NCI-H1930 (cell line): ENCODE results near the gene UBE2E3.
"Not testable (repeated sequence)": the region's sequence is repeated elsewhere in the genome, so short reads cannot be mapped to it uniquely, and the experiment has no call there.

Experiments used
- DNase-seq, 2 experiments: peaks; one replicate each; lab custom pipeline; 2025; lab: John Stamatoyannopoulos, UW

The UBE2E3 gene

DNA sequence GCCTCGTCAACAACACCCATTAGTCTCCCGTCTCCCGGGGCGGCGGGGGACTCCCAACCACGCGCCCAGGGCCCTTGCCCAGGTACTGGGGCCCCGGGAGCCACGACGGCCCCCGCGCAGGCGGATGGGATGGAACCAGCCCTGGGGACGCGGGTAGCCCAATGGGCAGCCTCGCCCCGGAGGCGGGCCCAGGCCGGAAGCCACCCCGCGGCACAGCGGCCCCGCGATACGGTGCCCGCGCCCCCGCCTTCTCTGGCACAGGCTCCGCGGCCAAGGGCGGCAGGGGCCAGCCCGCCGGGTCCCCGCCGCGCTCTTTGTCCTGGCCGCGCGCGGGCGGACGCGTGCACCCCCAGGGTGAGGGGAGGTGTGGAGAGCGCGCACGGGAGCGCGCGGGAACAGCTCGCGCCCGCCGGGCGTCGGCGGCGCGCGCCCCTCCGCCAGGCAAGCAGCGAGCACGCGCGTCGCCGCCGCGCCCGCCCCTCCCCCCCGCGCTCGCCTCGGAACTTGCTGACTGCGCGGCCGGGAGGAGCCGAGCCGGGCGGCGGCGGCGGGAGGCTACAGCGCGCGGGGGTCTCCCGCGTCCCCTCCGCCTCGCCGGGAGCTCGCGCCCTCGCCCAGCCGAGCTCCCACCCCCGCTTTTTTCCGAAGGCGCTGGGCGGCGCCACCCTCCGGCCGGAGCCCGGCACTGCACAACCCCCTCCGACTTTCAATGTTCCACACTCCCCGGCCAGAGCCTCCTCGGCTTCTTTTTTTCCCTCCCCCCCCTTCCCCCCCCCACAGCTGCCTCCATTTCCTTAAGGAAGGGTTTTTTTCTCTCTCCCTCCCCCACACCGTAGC is at the start of gene UBE2E3:
UBE2E3 (plus strand) TSS at position 500 of the 837 bp plus-strand sequence. CDS start 1,438 bp downstream, outside the sequence.
- peak; percentile 37 to 76 for DNase-seq

DNA sequence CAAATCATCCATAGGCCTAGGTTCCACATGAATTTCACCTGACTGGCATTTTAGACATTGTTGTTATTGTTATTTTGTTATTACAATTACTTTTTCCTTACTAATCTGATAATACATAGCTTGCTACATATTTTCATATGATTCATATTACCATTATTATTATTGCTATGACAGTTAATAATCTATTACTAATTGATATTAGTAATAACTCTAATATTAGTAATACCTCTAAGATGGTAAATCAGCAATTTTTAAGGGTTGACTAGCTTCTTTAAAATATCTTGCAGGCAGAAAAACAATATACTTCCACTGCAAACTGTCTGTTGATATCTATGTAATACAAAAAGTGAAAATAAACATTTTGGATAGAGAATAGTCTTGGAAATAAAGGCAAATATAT is 48.6 kb upstream of the UBE2E3 start:
- DNase-seq: no peak

DNA sequence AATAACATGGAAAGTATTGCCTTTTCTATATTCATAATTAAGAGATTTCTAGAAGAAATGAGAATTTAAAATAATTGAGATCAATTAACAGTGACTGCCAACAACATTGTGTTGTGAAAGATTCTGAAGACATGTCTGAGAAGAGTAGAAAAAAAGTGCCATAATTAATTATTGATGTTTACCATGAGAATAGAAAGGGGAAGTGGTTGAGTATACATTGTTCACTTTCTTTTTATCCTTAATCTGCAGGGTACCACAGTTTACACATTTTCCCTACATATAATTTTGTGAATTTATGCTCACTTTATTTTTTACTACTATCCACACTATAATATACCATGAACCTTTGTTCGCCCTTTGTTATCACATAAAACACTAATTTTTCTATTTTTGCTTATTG is 47.1 kb upstream of the UBE2E3 start:
- no peak for DNase-seq

DNA sequence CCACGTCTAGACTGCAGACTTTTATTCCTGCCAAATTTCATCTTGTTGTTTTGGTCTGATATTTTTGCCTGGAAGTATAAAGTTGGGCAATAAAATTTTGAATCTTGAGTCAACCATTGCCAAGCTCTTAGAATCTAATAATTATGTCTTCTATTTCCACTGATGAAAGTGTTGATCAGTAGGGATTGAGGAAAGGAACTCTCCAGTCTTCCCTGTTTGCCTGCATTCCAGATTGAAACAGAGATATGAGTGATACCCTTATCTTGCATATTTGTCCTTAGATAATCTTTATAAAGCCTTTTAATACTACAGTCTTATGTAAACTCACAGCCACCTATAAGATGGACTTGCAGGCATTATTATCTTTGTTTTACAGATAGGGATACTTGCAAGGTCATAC is 45.5 kb upstream of the UBE2E3 start:
- no peak for DNase-seq

DNA sequence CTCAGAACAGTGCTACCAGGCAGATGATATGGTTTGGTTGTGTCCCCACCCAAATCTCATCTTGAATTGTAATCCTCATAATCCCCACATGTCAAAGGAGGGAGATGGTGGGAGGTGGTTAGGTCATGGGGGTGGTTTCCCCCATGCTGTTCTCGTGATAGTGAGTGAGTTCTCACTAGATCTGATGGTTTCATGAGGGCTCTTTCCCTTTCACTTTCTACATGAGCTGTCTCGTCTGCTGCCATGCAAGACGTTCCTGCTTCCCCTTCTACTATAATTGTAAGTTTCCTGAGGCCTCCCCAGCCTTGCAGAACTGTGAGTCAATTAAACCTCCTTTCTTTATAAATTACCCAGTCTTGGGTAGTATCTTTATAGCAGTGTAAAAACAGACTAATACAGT is 42.9 kb upstream of the UBE2E3 start:
- not testable (repeated sequence) for DNase-seq

DNA sequence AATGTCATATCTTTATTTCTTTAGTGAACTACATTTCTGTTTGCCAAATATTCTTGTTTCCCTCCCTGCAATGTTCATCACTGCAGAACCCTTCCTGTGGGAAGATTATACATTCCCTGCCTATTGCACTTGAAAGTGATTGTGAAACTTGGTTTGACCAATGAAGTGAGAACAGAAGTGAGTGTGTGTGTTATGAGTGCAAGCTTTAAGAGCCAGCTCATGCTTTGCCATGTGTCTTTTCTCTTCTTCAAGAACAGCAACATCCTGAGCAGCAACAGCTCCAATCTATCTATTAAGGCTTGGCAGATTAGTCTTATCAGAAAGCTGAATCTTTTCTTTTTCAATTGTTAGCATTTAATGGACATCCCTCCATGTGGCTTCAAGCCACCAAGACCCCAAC is 42.0 kb upstream of the UBE2E3 start:
- no peak for DNase-seq

DNA sequence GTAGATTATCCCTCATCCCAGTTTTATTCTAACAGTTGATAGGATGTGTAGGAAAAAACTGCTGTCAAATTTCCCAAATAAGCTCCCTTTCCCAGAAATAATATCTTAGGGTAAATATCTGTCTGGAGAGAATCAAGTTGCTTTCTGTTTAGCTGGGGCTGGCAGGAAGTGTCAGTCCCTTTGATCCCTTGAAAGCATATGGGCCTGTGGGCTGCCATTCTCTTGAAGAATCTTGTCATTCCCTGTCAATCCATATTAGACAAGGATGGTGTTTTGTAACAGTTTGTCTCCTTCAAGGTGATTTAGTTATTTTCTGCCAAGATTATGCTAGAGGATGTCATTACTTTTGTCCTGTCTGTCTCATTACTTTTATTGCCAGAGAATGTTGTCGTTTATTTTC is 37.1 kb upstream of the UBE2E3 start:
- DNase-seq: no peak

DNA sequence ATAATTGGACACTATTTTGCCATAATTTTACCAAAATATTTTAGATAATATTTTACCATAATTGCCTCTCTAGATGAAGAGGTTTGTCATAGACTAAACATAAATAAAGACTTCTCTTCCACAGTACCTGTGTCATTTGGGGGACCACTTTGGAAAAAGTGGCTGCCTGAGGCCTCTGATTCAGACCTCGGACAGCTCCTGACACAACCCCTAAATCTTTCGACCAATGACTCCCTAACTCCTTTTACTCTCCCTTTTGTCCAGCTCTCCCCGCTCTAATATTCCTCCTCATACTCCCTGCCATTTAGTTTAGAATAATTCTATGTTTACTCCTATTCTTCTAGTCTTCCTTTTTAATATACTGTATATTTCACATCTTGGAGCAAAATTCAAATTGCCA is 36.0 kb upstream of the UBE2E3 start:
- no peak for DNase-seq

DNA sequence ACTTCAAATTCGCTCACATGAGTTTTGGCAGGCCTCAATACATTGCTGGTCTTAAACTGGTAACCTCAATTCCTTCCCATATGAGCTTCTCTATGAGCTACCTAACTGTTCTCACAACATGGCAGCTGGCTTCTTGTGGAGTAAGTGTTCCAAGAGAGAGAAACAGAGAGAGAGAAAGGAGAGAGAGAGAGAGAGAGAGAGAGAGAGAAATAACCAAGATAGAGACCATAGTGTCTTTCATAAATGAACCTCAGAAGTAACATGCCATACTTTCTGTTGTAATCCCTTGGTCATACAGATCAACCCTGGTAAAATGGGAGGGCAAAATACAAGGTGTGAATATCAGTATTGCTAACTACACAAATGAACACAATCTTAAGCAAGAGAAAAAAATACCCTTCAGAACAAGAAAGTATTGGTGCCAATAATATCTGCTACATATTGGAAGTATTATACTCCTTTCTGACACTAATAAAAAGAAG is 33.2 kb upstream of the UBE2E3 start:
- no peak for DNase-seq

DNA sequence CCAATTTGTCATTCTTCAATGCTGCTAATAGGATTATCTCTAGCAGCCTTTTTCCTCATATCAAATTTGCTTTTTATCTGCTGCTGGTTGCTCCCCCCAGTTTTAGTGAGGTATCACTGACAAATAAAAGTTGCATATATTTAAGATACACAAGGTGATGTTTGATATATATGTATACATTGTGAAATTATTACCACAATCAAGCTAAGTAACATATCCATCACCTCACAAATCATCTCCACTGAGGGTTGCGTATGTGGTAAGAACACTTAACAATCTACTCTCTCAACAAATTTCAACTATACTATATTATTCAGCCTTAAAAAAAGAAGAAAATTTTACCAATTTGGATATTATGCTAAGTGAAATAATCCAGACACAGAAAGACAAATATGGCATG is 30.5 kb upstream of the UBE2E3 start:
- no peak for DNase-seq

DNA sequence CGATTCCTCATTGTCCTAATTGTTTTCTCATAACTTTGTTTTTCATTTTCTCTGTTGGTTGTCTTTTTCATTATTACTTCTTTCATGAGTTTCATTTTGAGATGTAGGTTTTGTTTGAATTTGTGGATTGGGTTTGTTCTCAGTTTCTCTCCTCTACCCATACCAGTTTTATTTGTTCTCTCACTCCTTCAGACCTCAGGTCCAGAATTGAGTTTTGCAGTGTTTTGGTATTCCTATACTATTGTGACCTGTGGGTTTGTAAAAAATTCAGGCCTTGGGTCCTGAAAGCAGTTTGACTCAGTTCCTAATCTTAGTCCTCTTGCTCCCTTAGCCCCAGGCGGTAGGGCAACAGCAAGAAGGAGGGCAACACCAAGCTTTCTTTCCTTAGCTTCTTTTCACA is 28.3 kb upstream of the UBE2E3 start:
- no peak for DNase-seq

DNA sequence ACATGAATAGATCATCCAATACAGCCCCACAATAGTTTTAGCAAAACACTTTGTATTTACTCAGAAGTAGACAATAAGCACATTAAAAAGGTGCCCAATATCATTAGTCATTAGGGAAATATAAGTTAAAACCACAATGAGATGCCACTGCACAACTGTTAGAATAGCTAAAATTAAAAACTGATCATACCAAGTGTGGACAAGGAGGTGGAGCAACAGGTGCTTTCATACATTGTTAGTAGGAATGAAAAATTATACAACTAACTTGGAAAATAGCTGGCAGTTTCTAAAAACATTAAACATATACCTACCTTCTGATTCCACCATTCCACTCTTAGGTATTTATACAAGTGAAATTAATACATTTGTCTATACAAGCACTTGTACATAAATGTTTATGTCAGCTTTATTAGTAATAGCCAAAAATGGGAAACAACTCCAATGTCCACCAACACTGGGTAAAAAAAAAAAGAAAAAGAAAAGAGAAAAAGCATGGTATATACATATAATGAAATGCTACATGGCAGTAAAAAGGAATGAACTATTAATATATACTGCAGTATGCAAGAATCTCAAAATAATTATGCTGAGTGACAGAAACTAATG is 27.6 kb upstream of the UBE2E3 start:
- DNase-seq: no peak

DNA sequence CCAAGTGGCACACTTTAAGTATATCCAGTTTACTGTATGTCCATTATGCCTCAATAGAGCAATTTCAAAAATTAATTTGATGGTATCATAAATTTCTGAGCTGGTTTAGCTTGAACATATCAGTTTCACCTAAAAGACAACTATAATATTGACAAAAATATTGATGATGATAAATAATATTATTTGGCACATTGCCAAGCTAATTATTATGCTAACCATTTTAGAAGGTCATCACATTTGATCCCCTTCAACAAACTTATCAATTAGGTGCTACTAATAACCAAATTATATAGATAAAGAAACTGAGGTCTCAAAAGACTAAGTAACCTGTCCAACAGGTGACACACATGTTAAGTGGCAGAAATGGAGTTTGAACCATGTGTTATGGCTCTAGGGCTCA is 26.9 kb upstream of the UBE2E3 start:
- no peak for DNase-seq

DNA sequence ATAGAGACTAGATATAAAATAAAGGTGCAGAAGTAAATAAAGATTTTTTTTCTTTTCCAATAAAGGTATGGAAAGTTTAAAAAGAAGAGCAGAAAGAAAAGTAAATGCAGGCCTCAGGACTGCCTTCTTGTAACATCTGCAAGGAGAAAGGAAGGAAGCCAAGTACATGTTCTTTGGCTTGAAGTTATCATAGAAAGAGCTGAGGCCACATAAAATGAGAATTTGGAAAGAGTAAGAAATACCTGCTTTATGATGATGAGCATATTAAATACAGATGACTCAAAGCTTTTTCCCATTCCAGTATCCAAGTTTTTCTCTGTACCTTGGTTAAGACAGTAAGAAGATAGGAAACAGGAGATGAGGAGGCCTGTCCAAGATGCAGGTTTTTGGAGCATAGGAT is 25.3 kb upstream of the UBE2E3 start:
- DNase-seq: no peak

DNA sequence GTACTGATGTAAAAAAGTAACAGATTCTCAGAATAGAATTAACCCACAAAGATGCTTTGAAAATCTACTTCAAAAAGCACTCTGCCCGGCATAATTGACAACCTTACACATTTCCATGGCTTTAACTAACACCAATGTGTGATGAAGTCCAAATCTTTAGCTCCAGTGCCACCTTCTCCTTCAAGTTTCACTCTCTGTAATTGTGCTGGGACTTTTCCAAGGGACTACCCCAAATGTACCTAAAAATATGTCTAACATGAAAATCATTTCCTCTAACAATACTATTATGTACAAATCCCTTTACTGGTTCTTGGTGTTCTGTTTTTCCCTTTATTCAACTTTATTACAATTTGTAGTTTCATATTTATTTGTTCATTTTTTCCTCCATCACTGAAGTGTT is 20.6 kb upstream of the UBE2E3 start:
- DNase-seq: no peak

DNA sequence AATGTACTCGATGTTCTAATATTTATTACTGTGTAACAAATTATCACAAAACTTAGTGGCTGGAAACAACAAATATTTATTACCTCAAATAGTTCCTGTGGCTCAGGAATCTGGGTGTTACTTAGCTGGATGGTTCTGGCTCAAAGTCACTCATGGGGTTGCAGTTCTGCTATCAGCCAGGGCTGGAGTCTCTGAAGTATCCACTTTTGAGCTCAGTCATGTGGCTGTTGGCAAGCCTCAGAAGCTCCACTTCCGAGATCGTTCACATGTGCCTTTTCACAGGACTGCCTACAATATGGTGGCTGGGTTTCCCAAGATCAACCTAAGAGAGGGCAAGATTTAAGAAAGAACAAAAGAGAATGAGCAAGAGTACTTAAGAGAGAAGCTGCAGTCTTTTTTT is 19.4 kb upstream of the UBE2E3 start:
- DNase-seq: no peak

DNA sequence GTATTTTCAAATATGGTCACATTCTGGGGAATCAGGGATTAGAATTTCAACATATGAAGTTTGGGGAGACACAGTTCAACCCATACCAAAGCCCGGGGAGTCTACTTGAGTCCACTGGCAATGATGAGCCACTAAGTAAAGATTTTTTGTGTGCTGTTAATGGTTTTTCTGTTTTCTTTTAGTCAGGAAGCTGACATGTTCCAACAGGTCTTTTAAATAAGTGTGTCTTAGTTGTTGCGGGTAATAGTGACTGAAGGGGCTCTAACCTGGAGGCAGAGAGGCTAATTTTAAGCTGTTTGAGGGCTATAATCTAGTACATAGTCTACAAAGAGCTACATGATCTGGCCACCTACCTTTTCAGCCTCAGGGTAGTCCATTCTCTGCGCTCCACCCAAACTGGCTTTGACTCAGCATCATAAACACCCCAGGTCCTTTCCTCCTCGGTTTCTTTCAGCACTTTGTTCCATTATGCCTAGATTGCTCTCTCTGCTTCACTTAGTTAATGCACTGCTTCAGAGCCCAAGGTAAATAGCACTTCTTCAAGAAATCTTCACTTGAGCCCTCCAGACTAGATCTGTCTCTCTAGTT is 17.6 kb upstream of the UBE2E3 start:
- no peak for DNase-seq

DNA sequence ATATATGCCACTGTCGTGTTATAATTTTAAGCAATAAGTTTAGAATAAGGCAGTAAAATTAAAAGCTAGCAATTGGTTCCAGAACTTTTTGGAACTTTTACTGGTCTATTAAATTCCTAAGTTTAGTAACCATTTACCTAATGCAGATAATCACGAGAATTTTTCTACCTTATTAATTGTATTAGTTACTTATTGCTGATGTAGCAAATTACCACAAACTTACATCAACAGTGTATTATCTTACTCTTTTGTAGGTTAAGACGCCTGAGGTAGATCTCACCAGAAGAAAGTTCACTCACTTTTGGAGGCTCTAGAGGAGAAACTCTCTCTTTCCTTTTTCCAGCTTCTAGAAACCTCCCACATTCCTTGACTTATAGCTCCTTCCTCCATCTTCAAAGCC is 14.0 kb upstream of the UBE2E3 start:
- no peak for DNase-seq

DNA sequence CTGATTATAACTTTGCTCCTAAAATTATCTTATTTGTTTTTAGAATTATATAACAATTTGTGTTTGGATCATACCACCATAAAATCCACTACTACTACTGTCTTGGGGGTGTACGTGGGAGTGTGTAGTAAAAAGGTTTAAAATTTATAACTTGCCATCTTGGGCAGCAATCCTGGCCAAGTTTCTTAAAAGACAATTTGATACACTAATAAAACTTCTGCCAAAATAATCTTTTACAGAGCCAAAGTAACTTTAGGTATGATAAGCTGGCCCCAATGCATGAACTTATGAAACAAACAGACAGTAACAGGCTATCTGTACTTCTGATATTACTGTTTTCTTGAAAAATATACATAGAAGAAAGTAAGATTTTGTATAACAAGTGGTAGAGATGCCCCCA is 11.3 kb upstream of the UBE2E3 start:
- no peak for DNase-seq

DNA sequence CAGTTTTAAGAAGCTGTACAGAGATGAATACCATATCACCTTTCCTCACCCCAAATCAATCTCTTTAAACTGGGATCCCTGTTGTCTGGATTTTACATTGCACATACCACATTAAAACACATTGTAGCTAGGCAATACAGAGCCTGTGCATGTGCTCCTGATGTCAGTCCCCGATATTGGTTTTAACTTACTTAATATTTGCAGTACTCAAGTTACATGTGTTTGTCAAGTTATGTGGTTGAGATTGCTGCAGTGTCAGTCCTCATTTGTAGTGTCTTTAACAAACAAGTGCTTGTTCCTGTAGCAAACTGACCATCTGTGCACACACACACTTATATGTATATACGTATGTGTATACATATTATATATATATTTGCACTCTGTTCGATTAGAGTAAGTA is 10.4 kb upstream of the UBE2E3 start:
- peak; percentile 69 for DNase-seq

DNA sequence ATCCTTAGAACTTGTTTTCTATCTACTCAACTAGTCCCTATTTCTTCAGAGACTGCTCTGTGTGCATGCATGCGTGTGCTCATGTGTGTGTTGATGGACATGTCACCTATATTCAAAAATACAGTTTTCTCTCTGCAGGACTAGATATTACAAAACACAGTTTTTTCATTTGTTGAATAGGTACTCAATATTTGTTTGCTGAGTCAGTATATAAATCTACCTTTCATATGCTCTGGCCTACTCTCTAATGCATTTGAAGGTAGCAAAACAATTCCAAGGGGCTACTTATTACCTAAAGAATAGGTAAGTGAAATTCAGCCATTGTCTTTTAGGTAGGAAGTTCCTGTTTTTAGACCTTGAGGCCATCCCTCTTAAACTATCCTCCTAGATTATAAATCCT is 8.6 kb upstream of the UBE2E3 start:
- DNase-seq: no peak

DNA sequence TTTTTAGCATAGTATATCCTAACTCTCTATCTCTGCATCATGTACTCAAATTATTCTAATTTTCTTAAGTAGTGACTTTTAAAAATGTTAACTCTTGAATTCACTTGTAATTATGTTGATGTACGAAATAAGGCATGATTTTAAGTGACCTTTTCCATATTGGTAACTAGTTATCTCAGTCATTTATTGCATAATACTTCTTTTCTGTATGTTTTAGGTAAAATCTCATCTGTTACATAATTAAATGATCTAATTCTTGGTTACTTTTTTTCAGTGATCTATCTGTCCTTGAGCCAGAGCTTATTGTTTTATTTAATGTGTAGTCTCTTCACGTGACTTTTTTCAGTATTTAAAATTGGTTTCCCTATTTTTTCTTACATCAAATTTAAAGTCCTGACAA is 4.8 kb upstream of the UBE2E3 start:
- no peak for DNase-seq
